ENCODE data around the gene LY9.
"Not testable (repeated sequence)": the region's sequence is repeated elsewhere in the genome, so short reads cannot be mapped to it uniquely, and the experiment has no call there.

LY9 gene

GRCh38 chr1:160777486-160778089, 18.4 kb upstream of the LY9 start:
- H3K9me3 ChIP-seq (ENCODE audit: insufficient read depth, low read depth, low read length): no peaks in the 10 kb centered on the region
- no peaks in the 10 kb centered on the region for H3K4me1 ChIP-seq (ENCODE audit: insufficient read depth, low read length)
- no peaks in the 10 kb centered on the region for H3K36me3 ChIP-seq (ENCODE audit: insufficient read depth, low read depth, low read length)
- H3K9ac ChIP-seq (ENCODE audit: low read depth, low read length): no peak overlapping the region
- no peaks in the 10 kb centered on the region for H3K27me3 ChIP-seq (ENCODE audit: insufficient read depth, low read length)
- H3K4me3 ChIP-seq (ENCODE audit: low read length): no peak overlapping the region
- no peak overlapping the region for H3K27ac ChIP-seq (ENCODE audit: low read length)

- H3K9ac ChIP-seq (ENCODE audit: low read depth, low read length): no peak overlapping the region
- H3K4me3 ChIP-seq (ENCODE audit: low read length): no peak overlapping the region
- H3K4me1 ChIP-seq (ENCODE audit: insufficient read depth, low read length): no peaks in the 10 kb centered on the region
- no peaks in the 10 kb centered on the region for H3K36me3 ChIP-seq (ENCODE audit: insufficient read depth, low read depth, low read length)
- no peaks in the 10 kb centered on the region for H3K27me3 ChIP-seq (ENCODE audit: insufficient read depth, low read length)
- peaks cover 5% of the 10 kb centered on the region for H3K9me3 ChIP-seq (ENCODE audit: insufficient read depth, low read depth, low read length)
- H3K27ac ChIP-seq (ENCODE audit: low read length): no peak overlapping the region
These were observed 17.0 kb upstream of the LY9 start for GRCh38 chr1:160778976-160779375.

- H3K4me1 ChIP-seq (ENCODE audit: insufficient read depth, low read length): no peaks in the 10 kb centered on the region
- H3K27me3 ChIP-seq (ENCODE audit: insufficient read depth, low read length): no peaks in the 10 kb centered on the region
These were observed 16.2 kb upstream of the LY9 start for GRCh38 chr1:160779626-160780397.

GRCh38 chr1:160780398-160780755, 15.6 kb upstream of the LY9 start:
- no peaks in the 10 kb centered on the region for H3K27me3 ChIP-seq (ENCODE audit: insufficient read depth, low read length)
- H3K9ac ChIP-seq (ENCODE audit: low read depth, low read length): no peak overlapping the region
- H3K4me3 ChIP-seq (ENCODE audit: low read length): no peak overlapping the region
- H3K36me3 ChIP-seq (ENCODE audit: insufficient read depth, low read depth, low read length): no peaks in the 10 kb centered on the region
- H3K4me1 ChIP-seq (ENCODE audit: insufficient read depth, low read length): no peaks in the 10 kb centered on the region
- H3K9me3 ChIP-seq (ENCODE audit: insufficient read depth, low read depth, low read length): peaks cover 5% of the 10 kb centered on the region
- no peak overlapping the region for H3K27ac ChIP-seq (ENCODE audit: low read length)

More at GRCh38 chr1:160779626-160780397, 16.2 kb upstream of the LY9 start:
- Histone ChIP-seq H3K36me3 (ENCODE audit: insufficient read depth, low read depth, low read length) (no peaks in the 10 kb centered on the region), H3K9ac (ENCODE audit: low read depth, low read length) (no peak overlapping the region), H3K9me3 (ENCODE audit: insufficient read depth, low read depth, low read length) (peaks cover 5% of the 10 kb centered on the region), H3K27ac (ENCODE audit: low read length) (no peak overlapping the region), H3K4me3 (ENCODE audit: low read length) (no peak overlapping the region)

- peaks cover 5% of the 10 kb centered on the region for H3K9me3 ChIP-seq (ENCODE audit: insufficient read depth, low read depth, low read length)
- no peak overlapping the region; the same call in 1 of the 2 replicates for H3K4me3 ChIP-seq (ENCODE audit: low read length)
- H3K36me3 ChIP-seq (ENCODE audit: insufficient read depth, low read depth, low read length): no peaks in the 10 kb centered on the region
- no peaks in the 10 kb centered on the region for H3K4me1 ChIP-seq (ENCODE audit: insufficient read depth, low read length)
- H3K27me3 ChIP-seq (ENCODE audit: insufficient read depth, low read length): no peaks in the 10 kb centered on the region
- H3K27ac ChIP-seq (ENCODE audit: low read length): no peak overlapping the region
- H3K9ac ChIP-seq (ENCODE audit: low read depth, low read length): no peak overlapping the region
These were observed 14.7 kb upstream of the LY9 start for GRCh38 chr1:160781186-160781766.

- Histone ChIP-seq H3K9me3 (ENCODE audit: insufficient read depth, low read depth, low read length) (peaks cover 5% of the 10 kb centered on the region), H3K27me3 (ENCODE audit: insufficient read depth, low read length) (no peaks in the 10 kb centered on the region), H3K4me3 (ENCODE audit: low read length) (no peak overlapping the region), H3K4me1 (ENCODE audit: insufficient read depth, low read length) (no peaks in the 10 kb centered on the region), H3K27ac (ENCODE audit: low read length) (no peak overlapping the region), H3K9ac (ENCODE audit: low read depth, low read length) (no peak overlapping the region), H3K36me3 (ENCODE audit: insufficient read depth, low read depth, low read length) (no peaks in the 10 kb centered on the region)
These were observed 13.9 kb upstream of the LY9 start for GRCh38 chr1:160781914-160782689.

GRCh38 chr1:160782988-160783765, 12.8 kb upstream of the LY9 start:
- H3K9me3 ChIP-seq (ENCODE audit: insufficient read depth, low read depth, low read length); H3K4me3 ChIP-seq (ENCODE audit: low read length); H3K4me1 ChIP-seq (ENCODE audit: insufficient read depth, low read length); H3K36me3 ChIP-seq (ENCODE audit: insufficient read depth, low read depth, low read length); H3K27ac ChIP-seq (ENCODE audit: low read length); H3K9ac ChIP-seq (ENCODE audit: low read depth, low read length); H3K27me3 ChIP-seq (ENCODE audit: insufficient read depth, low read length): not testable (repeated sequence)

GRCh38 chr1:160789051-160789701, 6.8 kb upstream of the LY9 start:
- no peaks in the 10 kb centered on the region for H3K9me3 ChIP-seq (ENCODE audit: insufficient read depth, low read depth, low read length)
- no peaks in the 10 kb centered on the region for H3K36me3 ChIP-seq (ENCODE audit: insufficient read depth, low read depth, low read length)
- no peak overlapping the region for H3K4me3 ChIP-seq (ENCODE audit: low read length)
- H3K9ac ChIP-seq (ENCODE audit: low read depth, low read length): no peak overlapping the region
- H3K27ac ChIP-seq (ENCODE audit: low read length): no peak overlapping the region
- no peaks in the 10 kb centered on the region for H3K4me1 ChIP-seq (ENCODE audit: insufficient read depth, low read length)
- no peaks in the 10 kb centered on the region for H3K27me3 ChIP-seq (ENCODE audit: insufficient read depth, low read length)

GRCh38 chr1:160789702-160790611, 6.0 kb upstream of the LY9 start:
- H3K27me3 ChIP-seq (ENCODE audit: insufficient read depth, low read length): no peaks in the 10 kb centered on the region
- H3K4me3 ChIP-seq (ENCODE audit: low read length): no peak overlapping the region
- H3K4me1 ChIP-seq (ENCODE audit: insufficient read depth, low read length): no peaks in the 10 kb centered on the region
- no peak overlapping the region for H3K27ac ChIP-seq (ENCODE audit: low read length)
- H3K36me3 ChIP-seq (ENCODE audit: insufficient read depth, low read depth, low read length): no peaks in the 10 kb centered on the region
- H3K9ac ChIP-seq (ENCODE audit: low read depth, low read length): no peak overlapping the region
- no peaks in the 10 kb centered on the region for H3K9me3 ChIP-seq (ENCODE audit: insufficient read depth, low read depth, low read length)

GRCh38 chr1:160794376-160794775, 1.6 kb upstream of the LY9 start:
- H3K9me3 ChIP-seq (ENCODE audit: insufficient read depth, low read depth, low read length): no peaks in the 10 kb centered on the region
- H3K9ac ChIP-seq (ENCODE audit: low read depth, low read length): no peak overlapping the region
- H3K4me1 ChIP-seq (ENCODE audit: insufficient read depth, low read length): no peaks in the 10 kb centered on the region
- H3K36me3 ChIP-seq (ENCODE audit: insufficient read depth, low read depth, low read length): no peaks in the 10 kb centered on the region
- H3K27me3 ChIP-seq (ENCODE audit: insufficient read depth, low read length): no peaks in the 10 kb centered on the region
- no peak overlapping the region for H3K27ac ChIP-seq (ENCODE audit: low read length)
- no peak overlapping the region for H3K4me3 ChIP-seq (ENCODE audit: low read length)

Data from iPS-20b (cell line).